RWPE2 (cell line): ENCODE results near the gene MED16.
"Not testable (repeated sequence)": the region's sequence is repeated elsewhere in the genome, so short reads cannot be mapped to it uniquely, and the experiment has no call there.

ENCODE experiments used
- ATAC-seq: fragments of 200-7000 bp; cut with Tn5 transposase; 3 replicates; pipeline ENCODE4 v1.9.1; 2021; ENCODE audit warnings: low read depth
- DNase-seq: peaks from one replicate; pipeline ENCODE4 v3.0.0-alpha.2; 2020; ENCODE audit warnings: low spot score
- H3K27ac ChIP-seq: fragments of 450-650 bp; 2 replicates; pipeline ENCODE4 v1.5.1; 2017; ENCODE audit warnings: mild to moderate bottlenecking; ENCODE audit not compliant: poor library complexity, severe bottlenecking
- H3K27me3 ChIP-seq: fragments of 250-450 bp; sonication (Bioruptor Pico); 2 replicates; pipeline ENCODE4 v1.5.1; 2021; ENCODE audit warnings: mild to moderate bottlenecking, moderate library complexity; ENCODE audit not compliant: insufficient read depth, poor library complexity, severe bottlenecking
- H3K36me3 ChIP-seq: fragments of 250-450 bp; sonication (Bioruptor Pico); 2 replicates; pipeline ENCODE4 v1.5.1; 2020; ENCODE audit warnings: low read depth, mild to moderate bottlenecking, moderate library complexity
- H3K4me1 ChIP-seq: fragments of 250-450 bp; sonication (Bioruptor Pico); 2 replicates; pipeline ENCODE4 v1.5.1; 2021; ENCODE audit warnings: mild to moderate bottlenecking, moderate library complexity; ENCODE audit not compliant: insufficient read depth, poor library complexity, severe bottlenecking
- H3K4me3 ChIP-seq: fragments of 250-450 bp; sonication (Bioruptor Pico); 2 replicates; pipeline ENCODE4 v1.5.1; 2021; ENCODE audit warnings: mild to moderate bottlenecking, moderate library complexity; ENCODE audit not compliant: severe bottlenecking
- H3K9me3 ChIP-seq: fragments of 250-450 bp; sonication (Bioruptor Pico); 2 replicates; pipeline ENCODE4 v1.5.1; 2021; ENCODE audit warnings: mild to moderate bottlenecking, moderate library complexity; ENCODE audit not compliant: severe bottlenecking
- TF ChIP-seq, protein P1 (sequence below): fragments of 450-650 bp; IDR thresholded peaks from one replicate; pipeline ENCODE4 v1.5.1; 2017; ENCODE audit warnings: mild to moderate bottlenecking, moderate library complexity; ENCODE audit not compliant: poor library complexity, severe bottlenecking

MED16 gene

DNA sequence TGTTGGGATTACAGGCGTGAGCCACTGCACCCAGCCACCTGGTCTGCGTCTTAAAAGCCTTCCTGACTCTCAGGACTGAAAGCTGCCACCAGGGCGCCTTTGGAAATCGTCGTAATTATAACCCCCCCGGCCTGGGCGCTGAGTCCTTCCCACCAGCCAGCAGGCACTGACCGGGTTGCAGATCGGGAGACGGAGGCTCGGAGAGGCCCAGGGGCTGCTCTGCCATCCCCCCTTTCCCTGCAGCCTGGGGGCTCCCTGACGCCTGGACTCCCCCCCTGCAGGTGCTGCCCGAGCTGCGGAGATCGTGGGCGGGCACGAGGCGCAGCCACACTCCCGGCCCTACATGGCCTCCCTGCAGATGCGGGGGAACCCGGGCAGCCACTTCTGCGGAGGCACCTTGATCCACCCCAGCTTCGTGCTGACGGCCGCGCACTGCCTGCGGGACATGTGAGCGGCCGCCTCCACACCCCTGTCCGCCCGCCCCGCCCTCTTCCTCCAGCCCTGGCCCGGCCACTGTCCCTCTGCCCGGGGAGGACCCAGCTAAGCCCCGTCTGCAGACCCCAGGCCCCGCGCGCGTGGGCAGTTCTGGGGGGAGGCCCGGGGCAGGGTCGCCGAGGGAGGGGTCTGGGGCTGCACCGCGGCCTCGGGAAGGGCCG lies 49.7 kb downstream of the MED16 start:
- peaks cover 39% of the 10 kb centered on the region for H3K27me3 ChIP-seq
- H3K9me3 ChIP-seq = no peaks in the 10 kb centered on the region
- no peak overlapping the region for H3K4me3 ChIP-seq
- ATAC-seq (peak; percentile 62; the same call in 2 of the 3 replicates), DNase-seq (no peak)
- H3K4me1 ChIP-seq = no peaks in the 10 kb centered on the region
- H3K27ac ChIP-seq = no peak overlapping the region
- no peaks in the 10 kb centered on the region for H3K36me3 ChIP-seq
- TF ChIP-seq, protein P1, sequence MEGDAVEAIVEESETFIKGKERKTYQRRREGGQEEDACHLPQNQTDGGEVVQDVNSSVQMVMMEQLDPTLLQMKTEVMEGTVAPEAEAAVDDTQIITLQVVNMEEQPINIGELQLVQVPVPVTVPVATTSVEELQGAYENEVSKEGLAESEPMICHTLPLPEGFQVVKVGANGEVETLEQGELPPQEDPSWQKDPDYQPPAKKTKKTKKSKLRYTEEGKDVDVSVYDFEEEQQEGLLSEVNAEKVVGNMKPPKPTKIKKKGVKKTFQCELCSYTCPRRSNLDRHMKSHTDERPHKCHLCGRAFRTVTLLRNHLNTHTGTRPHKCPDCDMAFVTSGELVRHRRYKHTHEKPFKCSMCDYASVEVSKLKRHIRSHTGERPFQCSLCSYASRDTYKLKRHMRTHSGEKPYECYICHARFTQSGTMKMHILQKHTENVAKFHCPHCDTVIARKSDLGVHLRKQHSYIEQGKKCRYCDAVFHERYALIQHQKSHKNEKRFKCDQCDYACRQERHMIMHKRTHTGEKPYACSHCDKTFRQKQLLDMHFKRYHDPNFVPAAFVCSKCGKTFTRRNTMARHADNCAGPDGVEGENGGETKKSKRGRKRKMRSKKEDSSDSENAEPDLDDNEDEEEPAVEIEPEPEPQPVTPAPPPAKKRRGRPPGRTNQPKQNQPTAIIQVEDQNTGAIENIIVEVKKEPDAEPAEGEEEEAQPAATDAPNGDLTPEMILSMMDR = no peak

DNA sequence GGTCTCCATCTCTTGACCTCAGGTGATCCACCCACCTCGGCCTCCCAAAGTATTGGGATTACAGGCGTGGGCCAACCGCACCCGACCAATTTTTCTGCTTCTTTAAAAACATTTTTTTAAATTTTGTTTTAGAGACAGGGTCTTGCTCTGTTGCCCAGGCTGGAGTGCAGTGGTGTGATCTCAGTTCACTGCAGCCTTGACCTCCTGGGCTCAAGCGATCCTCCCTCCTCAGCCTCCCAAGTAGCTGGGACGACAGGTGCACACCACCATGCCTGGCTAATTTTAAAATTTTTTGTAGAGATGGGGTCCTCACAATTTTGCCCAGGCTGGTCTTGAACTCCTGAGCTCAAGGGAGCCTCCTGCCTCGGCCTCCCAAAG lies 50.2 kb downstream of the MED16 start:
- not testable (repeated sequence) for H3K4me1 ChIP-seq, H3K9me3 ChIP-seq, DNase-seq, H3K36me3 ChIP-seq, H3K4me3 ChIP-seq, H3K27ac ChIP-seq, ATAC-seq
- H3K27me3 ChIP-seq = peaks cover 37% of the 10 kb centered on the region

DNA sequence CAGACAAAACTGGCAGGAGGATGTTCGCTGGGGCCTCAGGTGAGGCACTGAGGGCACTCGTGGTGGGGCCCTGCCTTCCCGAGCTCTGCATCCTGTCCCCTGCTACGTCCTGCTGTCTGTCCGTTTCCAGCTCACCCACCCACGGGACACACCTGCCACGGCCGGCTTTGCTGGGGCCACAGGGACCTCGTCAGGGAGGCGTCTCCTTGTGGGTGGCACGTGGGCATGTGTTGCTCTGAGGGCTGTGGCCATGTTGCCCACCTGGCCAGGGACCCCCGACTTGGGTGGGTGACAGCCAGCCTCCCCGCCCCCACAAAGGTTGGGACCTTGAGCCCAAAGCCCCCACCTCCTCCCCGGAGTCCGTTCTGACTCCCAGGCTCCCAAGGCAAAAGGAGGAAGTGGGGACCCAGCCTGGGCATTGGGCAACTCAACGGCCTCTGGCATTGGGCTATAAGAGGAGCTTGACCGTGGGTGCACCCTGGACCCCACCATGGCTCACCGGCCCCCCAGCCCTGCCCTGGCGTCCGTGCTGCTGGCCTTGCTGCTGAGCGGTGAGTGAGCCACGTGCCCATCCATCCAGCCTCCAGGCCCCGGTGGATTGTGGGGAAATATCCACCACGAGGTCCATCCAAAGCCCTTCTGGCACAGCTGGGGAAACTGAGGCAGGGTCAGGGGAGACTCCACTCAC lies 52.3 kb downstream of the MED16 start, which contains the start of gene PRTN3:
Gene PRTN3 (plus strand): TSS at position 481 of the 688 bp plus-strand sequence. CDS start 10 bp downstream, at position 491.
- DNase-seq (no peak), ATAC-seq (no peak)
- no peaks in the 10 kb centered on the region for H3K9me3 ChIP-seq
- H3K36me3 ChIP-seq = no peaks in the 10 kb centered on the region
- H3K27me3 ChIP-seq = peaks cover 30% of the 10 kb centered on the region
- no peaks in the 10 kb centered on the region for H3K4me1 ChIP-seq
- TF ChIP-seq, protein P1 = no peak
- no peak within 1 kb of the TSS for H3K4me3 ChIP-seq
- H3K27ac ChIP-seq = no peak within 1 kb of the TSS

DNA sequence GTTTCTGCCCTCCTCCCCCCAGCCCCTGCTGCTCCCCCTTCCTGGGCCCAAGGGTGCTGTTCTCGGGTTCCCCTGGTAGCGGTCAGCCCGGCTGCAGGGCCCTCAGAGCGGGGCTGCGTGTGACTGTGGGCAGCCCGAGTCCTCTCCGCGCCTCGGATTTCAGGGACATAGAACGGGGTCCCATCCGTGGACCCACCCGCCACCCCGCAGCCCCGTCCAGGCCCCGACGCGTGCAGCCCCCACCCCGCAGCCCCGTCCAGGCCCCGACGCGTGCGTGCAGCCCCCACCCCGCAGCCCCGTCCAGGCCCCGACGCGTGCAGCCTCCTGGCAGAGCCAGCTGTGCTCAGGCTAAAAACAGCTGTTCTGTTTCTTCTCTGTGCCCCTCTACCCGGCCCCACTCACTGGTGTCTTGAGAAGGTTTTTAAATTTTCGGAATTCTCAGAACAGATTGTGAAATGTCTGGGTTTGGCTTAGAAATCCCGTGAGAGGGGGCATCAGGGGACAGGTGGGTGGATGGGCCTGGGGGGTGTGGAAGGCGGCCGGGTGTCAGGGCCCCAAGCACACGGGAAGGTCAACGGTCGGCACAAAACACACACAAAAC lies 57.7 kb downstream of the MED16 start:
- no peak overlapping the region for H3K4me3 ChIP-seq
- peak; percentile 61 for DNase-seq
- peaks cover 5% of the 10 kb centered on the region for H3K27me3 ChIP-seq
- H3K9me3 ChIP-seq = no peaks in the 10 kb centered on the region
- H3K4me1 ChIP-seq = no peaks in the 10 kb centered on the region
- TF ChIP-seq, protein P1 = no peak
- no peak overlapping the region for H3K27ac ChIP-seq
- no peaks in the 10 kb centered on the region for H3K36me3 ChIP-seq
- ATAC-seq = no peak

DNA sequence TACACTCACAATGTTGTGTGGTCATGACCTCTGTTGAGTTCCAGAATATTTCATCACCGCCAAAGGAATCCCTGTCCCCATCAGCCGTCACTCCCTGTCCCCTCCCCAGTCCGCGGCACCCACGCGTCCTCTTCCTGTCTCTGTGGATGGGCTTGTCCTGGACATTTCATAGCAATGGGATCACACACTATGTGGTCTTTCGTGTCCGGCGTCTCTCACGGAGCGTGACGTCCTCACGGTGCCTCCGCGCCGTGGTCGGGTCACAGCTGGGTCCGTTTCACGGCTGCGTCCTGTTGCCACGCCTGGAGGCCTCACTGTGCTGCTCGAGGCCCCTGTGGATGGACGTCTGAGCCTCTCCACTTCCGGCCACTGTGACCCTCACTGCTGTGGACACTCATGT lies 58.8 kb downstream of the MED16 start:
- no peaks in the 10 kb centered on the region for H3K4me1 ChIP-seq
- no peak overlapping the region for H3K27ac ChIP-seq
- TF ChIP-seq, protein P1 = no peak
- ATAC-seq (no peak), DNase-seq (no peak)
- H3K36me3 ChIP-seq = no peaks in the 10 kb centered on the region
- H3K9me3 ChIP-seq = no peaks in the 10 kb centered on the region
- no peak overlapping the region for H3K4me3 ChIP-seq
- H3K27me3 ChIP-seq = peaks cover 5% of the 10 kb centered on the region
